Testis (tissue), 5 donors: ENCODE results near the gene SDF4. TPM values are rescaled to one million over a fixed set of nuclear protein-coding genes. Genes with fewer than 3 reads are reported as not detected.

ENCODE experiments used
- DNase-seq: peaks from one replicate; pipeline ENCODE4 v3.0.0-alpha.2; 2019
- H3K27ac ChIP-seq, 2 donors: fragments of 200-600 bp; sonication (generic); one replicate each; pipeline ENCODE4 v1.5.1; 2019
- H3K27me3 ChIP-seq: fragments of 200-600 bp; sonication (generic); one replicate; pipeline ENCODE4 v1.5.1; 2019
- H3K36me3 ChIP-seq: fragments of 200-600 bp; sonication (generic); one replicate; pipeline ENCODE4 v1.5.1; 2017; ENCODE audit warnings: low read depth; ENCODE audit errors: missing control alignments
- H3K4me1 ChIP-seq: fragments of 200-600 bp; sonication (generic); one replicate; pipeline ENCODE4 v1.5.1; 2019
- H3K4me3 ChIP-seq, 2 donors: fragments of 200-600 bp; sonication (generic); one replicate each; pipeline ENCODE4 v1.5.1; 2017 to 2019
- H3K9me3 ChIP-seq: fragments of 200-600 bp; sonication (generic); one replicate; pipeline ENCODE4 v1.5.1; 2017
- POLR2A ChIP-seq: fragments of 450-650 bp; IDR thresholded peaks from one replicate; pipeline ENCODE4 v1.6.1; 2017; ENCODE audit warnings: antibody characterized with exemption, mild to moderate bottlenecking, moderate library complexity
- WGBS, 2 donors: methylation state at CpG; one replicate each; pipeline ENCODE4 v1.1.5; 2018; 5-methylcytosine and 5-hydroxymethylcytosine counted together
- intact Hi-C: fragments of 100-400 bp; cut with DNase I; formaldehyde crosslinking; loops from one replicate; pipeline ENCODE4 v1.15.1; 2023; ENCODE audit warnings: low total_unique reads
- long read RNA-seq, 2 donors: transcript quantifications; one replicate each; lab custom pipeline, GENCODE V29; 2026
- polyA plus RNA-seq: library from polyadenylated mRNA; stranded (reverse); fragments of 350-450 nt; fragmentation: Illumina TruSeq; extraction: RNeasy Lipid Tissue Mini Kit (QIAGEN cat#74804); gene quantifications from one replicate; pipeline ENCODE4 v1.2.3, GENCODE V29; 2014; ENCODE audit warnings: low read depth, low replicate concordance; ENCODE audit not compliant: insufficient read depth
- total RNA-seq, 2 donors: library from RNA; depleted of rRNA; stranded (reverse); fragments of >200 nt; gene quantifications; one replicate each; pipeline ENCODE4 v1.2.3, GENCODE V29; 2016
- TF ChIP-seq, protein P1 (sequence below), 3 experiments: fragments of 450-650 bp in 2 of 3; fragments of 200-600 bp in 1 of 3; sonication (generic) in 1 of 3; IDR thresholded peaks; one replicate each; pipeline ENCODE4 v1.5.1; 2016 to 2019; ENCODE audit warnings: antibody characterized with exemption in 3 of 3, mild to moderate bottlenecking in 2 of 3, moderate library complexity in 1 of 3

The SDF4 gene, protein sequence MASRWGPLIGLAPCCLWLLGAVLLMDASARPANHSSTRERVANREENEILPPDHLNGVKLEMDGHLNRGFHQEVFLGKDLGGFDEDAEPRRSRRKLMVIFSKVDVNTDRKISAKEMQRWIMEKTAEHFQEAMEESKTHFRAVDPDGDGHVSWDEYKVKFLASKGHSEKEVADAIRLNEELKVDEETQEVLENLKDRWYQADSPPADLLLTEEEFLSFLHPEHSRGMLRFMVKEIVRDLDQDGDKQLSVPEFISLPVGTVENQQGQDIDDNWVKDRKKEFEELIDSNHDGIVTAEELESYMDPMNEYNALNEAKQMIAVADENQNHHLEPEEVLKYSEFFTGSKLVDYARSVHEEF
- total RNA-seq (100 to 1,000 TPM; 146 to 158 TPM), polyA plus RNA-seq (167 TPM)
- long read RNA-seq, donor 1, transcript SDF4-202 (7 exons, 1,956 nt): major isoform, 36 of 53 reads
- long read RNA-seq, donor 1, partial matches to known transcripts: 15 of 53 reads
- long read RNA-seq, donor 1, other reads (novel, unspliced or antisense): 0 of 53 reads
- long read RNA-seq, donor 2, transcript SDF4-202 (7 exons, 1,956 nt): major isoform, 24 of 33 reads
- long read RNA-seq, donor 2, partial matches to known transcripts: 8 of 33 reads
- long read RNA-seq, donor 2, other reads (novel, unspliced or antisense): 0 of 33 reads

DNA sequence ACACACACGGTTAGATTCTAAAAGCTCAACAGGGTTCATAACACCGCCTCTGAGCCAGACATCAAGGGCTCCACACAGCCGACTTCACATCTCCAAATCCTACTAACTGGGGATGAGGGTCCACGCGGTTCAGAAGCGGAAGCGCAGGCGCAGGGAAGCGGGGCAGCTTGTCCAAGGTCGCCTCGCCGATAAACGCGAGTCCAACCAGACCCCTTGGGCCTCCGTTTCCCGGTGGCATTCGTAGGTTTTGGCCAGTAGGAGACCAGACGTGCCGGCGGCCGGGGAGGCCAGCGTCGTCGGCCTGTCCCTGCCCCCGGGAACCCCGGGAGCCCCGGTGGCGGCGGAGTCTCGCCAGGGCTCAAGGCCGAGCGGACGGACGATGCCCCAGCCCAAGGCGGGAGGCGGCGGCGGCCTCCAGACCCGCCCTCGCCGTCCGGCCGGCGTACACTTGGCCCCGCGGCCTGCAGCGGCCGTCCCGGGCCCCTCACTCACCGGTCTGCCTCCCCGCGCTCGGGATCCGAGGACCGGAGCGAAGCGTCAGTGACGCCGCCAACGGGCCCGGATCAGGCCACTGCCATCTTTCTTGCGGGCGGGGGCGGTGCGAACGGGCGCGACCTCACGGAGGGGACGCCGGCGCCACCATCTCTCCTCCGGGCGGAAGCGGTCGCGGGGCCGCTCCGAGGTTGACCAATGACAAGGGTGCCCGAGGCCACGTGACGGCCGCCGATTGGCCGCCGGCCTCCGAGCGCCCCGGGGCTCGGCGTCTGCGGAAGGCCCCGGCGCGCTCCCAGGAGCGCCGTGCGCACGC is at the start of gene SDF4:
TSS of gene SDF4 (minus strand) at position 602 of the 808 bp plus-strand sequence. CDS start 3,229 bp downstream, outside the sequence.
- TF ChIP-seq, protein P1, sequence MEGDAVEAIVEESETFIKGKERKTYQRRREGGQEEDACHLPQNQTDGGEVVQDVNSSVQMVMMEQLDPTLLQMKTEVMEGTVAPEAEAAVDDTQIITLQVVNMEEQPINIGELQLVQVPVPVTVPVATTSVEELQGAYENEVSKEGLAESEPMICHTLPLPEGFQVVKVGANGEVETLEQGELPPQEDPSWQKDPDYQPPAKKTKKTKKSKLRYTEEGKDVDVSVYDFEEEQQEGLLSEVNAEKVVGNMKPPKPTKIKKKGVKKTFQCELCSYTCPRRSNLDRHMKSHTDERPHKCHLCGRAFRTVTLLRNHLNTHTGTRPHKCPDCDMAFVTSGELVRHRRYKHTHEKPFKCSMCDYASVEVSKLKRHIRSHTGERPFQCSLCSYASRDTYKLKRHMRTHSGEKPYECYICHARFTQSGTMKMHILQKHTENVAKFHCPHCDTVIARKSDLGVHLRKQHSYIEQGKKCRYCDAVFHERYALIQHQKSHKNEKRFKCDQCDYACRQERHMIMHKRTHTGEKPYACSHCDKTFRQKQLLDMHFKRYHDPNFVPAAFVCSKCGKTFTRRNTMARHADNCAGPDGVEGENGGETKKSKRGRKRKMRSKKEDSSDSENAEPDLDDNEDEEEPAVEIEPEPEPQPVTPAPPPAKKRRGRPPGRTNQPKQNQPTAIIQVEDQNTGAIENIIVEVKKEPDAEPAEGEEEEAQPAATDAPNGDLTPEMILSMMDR (IDR thresholded peaks at IDR 0.05): no peak
- no peak for TF ChIP-seq POLR2A
- Histone ChIP-seq H3K9me3 (no peaks in the 10 kb centered on the region), H3K27me3 (no peaks in the 10 kb centered on the region), H3K36me3 (no peaks in the 10 kb centered on the region), H3K4me1 (peaks cover 18% of the 10 kb centered on the region), H3K27ac (peak within 1 kb of the TSS; percentile 81 to 92), H3K4me3 (peak within 1 kb of the TSS; percentile 98)
- intact Hi-C loops: no loop called here
- peak; percentile 96 for DNase-seq
- 0% methylated on average over 1 to 59 of the region's 99 CpGs for WGBS, 2 donors

DNA sequence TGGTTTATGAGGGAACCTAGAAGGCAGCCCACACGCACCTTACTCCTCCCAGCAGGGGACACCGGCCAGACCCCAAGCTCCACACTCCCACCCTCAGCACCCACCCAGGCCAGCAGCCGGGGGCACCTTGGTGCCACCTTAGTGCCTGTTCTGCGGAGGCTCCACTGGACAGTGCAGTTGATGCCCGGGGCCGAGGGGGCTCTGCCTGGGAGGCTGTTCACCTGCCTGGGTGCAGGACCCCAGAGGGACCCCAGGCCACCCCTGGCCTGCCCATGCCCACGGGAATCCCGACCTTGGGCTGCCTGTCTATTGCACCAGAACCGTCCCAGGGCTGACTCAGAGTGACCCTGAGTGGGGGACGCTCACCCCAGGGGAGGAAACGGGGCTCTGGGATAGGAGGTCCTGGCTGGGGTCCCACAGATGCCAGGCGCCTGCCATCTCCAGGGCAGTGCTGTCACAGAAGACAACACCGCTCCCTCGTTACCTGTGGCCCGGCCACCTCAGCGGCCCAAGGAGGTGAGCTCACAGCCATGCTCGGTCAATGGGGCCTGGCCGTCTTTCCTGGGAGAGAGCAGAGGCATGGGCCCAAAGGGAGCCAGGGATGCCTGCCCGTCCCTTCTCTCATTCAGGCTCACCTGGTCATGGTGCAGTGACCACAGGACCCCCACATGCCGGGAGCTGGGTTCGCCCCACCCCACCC is 49.1 kb upstream of the SDF4 start:
- Histone ChIP-seq H3K9me3 (no peaks in the 10 kb centered on the region), H3K27ac (no peak overlapping the region), H3K36me3 (no peaks in the 10 kb centered on the region), H3K27me3 (no peaks in the 10 kb centered on the region), H3K4me1 (peaks cover 11% of the 10 kb centered on the region), H3K4me3 (no peak overlapping the region)
- no peak for DNase-seq
- no peak for TF ChIP-seq POLR2A
- TF ChIP-seq, protein P1 (IDR thresholded peaks at IDR 0.05): no peak
- WGBS, 2 donors: 89 to 92% methylated on average over 9 to 21 of the region's 21 CpGs
- intact Hi-C loops: no loop called here

DNA sequence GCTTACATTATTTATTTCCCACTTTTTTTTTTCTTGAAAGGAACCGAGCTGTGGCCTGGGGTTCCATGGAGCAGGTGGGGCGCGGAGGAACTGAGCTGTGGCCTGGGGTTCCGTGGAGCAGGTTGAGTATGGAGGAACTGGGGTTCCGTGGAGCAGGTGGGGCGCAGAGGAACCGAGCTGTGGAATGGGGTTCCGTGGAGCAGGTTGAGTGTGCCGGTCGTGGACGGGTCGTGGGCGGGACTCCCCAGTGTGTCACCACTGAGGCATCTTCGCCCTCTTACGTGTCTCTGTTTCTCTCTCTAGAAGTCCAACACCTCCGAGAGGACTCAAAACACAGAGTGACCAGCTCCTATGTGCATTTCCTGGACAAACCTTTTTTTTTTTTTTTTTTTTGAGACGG is 47.2 kb upstream of the SDF4 start:
- H3K9me3 ChIP-seq: no peaks in the 10 kb centered on the region
- TF ChIP-seq, protein P1 (IDR thresholded peaks at IDR 0.05): no peak
- no peak for TF ChIP-seq POLR2A
- DNase-seq: no peak
- 92 to 93% methylated on average over 17 of the region's 17 CpGs for WGBS, 2 donors
- intact Hi-C loops: no loop called here
- H3K4me1 ChIP-seq: peaks cover 19% of the 10 kb centered on the region
- H3K27ac ChIP-seq: no peak overlapping the region
- no peaks in the 10 kb centered on the region for H3K27me3 ChIP-seq
- no peak overlapping the region for H3K4me3 ChIP-seq
- H3K36me3 ChIP-seq: no peaks in the 10 kb centered on the region

DNA sequence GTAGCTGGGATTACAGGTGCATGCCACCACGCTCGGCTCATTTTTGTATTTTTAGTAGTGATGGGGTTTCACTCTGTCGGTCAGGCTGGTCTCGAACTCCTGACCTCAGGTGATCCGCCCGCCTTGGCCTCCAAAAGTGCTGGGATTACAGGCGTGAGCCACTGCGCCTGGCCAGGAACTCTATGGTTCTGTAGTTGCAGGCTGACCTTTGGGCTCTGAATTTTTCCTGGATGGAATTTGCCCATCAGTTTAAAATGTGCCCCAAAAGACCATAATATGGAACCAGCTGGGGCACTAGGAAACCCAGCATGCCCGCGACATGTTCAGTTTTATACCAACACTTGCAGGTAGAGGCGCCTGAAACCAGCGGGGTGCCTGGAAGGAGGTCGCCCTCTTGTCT is 46.8 kb upstream of the SDF4 start:
- Histone ChIP-seq H3K9me3 (no peaks in the 10 kb centered on the region), H3K4me3 (no peak overlapping the region), H3K27ac (no peak overlapping the region), H3K4me1 (peaks cover 19% of the 10 kb centered on the region), H3K27me3 (no peaks in the 10 kb centered on the region), H3K36me3 (no peaks in the 10 kb centered on the region)
- no peak for TF ChIP-seq POLR2A
- TF ChIP-seq, protein P1 (IDR thresholded peaks at IDR 0.05): no peak
- DNase-seq: no peak
- WGBS, 2 donors: 94 to 97% methylated on average over 13 of the region's 13 CpGs
- intact Hi-C loops: no loop called here
